Measurements from ENCODE around the gene SETD1B. TPM values are rescaled to one million over a fixed set of nuclear protein-coding genes. Genes with fewer than 3 reads are reported as not detected.

SETD1B gene
- total RNA-seq, 5 donors from 2014 or later (not counting 1 experiment from before 2014, with no cell fraction given), result 87.7 to 106 (median 96.0) TPM

Other genes starting within 250 kb of the SETD1B start
- 100 to 1,000 TPM in 2 of 5 donors, 10 to 100 TPM in 3; 74.1 to 102 (median 95.8) TPM for gene KDM2B, start 223.0 kb upstream of the SETD1B start, total RNA-seq
- 10 to 100 TPM; 38.9 to 76.5 (median 59.0) TPM for gene ORAI1, start 177.5 kb upstream of the SETD1B start, total RNA-seq
- gene MORN3, start 134.4 kb upstream of the SETD1B start, total RNA-seq, result 10 to 100 TPM in 2 of 5 donors, 1 to 10 TPM in 3; 3.9 to 17.6 (median 8.3) TPM
- gene TMEM120B, start 91.3 kb upstream of the SETD1B start, total RNA-seq, result 10 to 100 TPM in 3 of 5 donors, 1 to 10 TPM in 2; 7.9 to 11.1 (median 10.3) TPM
- gene RHOF, start 10.3 kb upstream of the SETD1B start, total RNA-seq, result 100 to 1,000 TPM; 137 to 158 (median 145) TPM
- under 1 TPM in 3 of 5 donors, not detected in 2; 0.39 to 0.92 (median 0.58) TPM for gene HPD, start 54.9 kb downstream of the SETD1B start, total RNA-seq
- 10 to 100 TPM; 42.1 to 57.3 (median 48.1) TPM for gene PSMD9, start 84.8 kb downstream of the SETD1B start, total RNA-seq
- gene CFAP251, start 114.6 kb downstream of the SETD1B start, total RNA-seq, result under 1 TPM; 0.50 to 0.61 (median 0.57) TPM
- gene BCL7A, start 217.9 kb downstream of the SETD1B start, total RNA-seq, result 1 to 10 TPM; 5.3 to 7.4 (median 6.7) TPM

Measured in T-cell (primary cell).